IMR-90 (cell line): ENCODE measurements around the gene PEX11G. TPM values are rescaled to one million over a fixed set of nuclear protein-coding genes. Genes with fewer than 3 reads are reported as not detected.

Experiments
- ATAC-seq: fragments of 200-7000 bp; cut with Tn5 transposase; 2 replicates; pipeline ENCODE4 v1.9.1; 2020; ENCODE audit warnings: low read depth, mild to moderate bottlenecking, moderate library complexity
- BruUV-seq: library from RNA; stranded (reverse); fragments of 400-500 nt; replicated peaks from 2 replicates; lab custom pipeline; 2021; lab: Mats Ljungman, UMichigan
- CTCF ChIA-PET: fragments of 300-600 bp; formaldehyde crosslinking; extraction: SDS; loops from one replicate; lab custom pipeline; 2021; ENCODE audit warnings: antibody characterized with exemption; lab: Yijun Ruan, JAX
- POLR2A ChIA-PET: fragments of 300-600 bp; sonication (Branson Sonifier 250); formaldehyde crosslinking; loops from one replicate; lab custom pipeline; 2022; ENCODE audit warnings: antibody characterized with exemption; ENCODE audit not compliant: unreplicated experiment; lab: Charles Lee
- DNase-seq: peaks from one replicate; pipeline ENCODE4 v3.0.0; 2013
- H2AFZ ChIP-seq: replicated peaks from 2 replicates; pipeline ENCODE3; 2013; ENCODE audit warnings: low read length, mild to moderate bottlenecking; ENCODE audit not compliant: poor library complexity
- H2AK5ac ChIP-seq: 2 replicates; pipeline ENCODE4 v1.6.1; 2013; ENCODE audit warnings: low read depth, low read length, inconsistent platforms
- H2AK9ac ChIP-seq: replicated peaks from 2 replicates; pipeline ENCODE3; 2013; ENCODE audit warnings: mild to moderate bottlenecking, low read depth, low read length, moderate library complexity; ENCODE audit not compliant: poor library complexity
- H2BK120ac ChIP-seq: 2 replicates; pipeline ENCODE4 v1.6.1; 2013; ENCODE audit warnings: low read depth, low read length, inconsistent platforms
- H2BK15ac ChIP-seq: 3 replicates; pipeline ENCODE4 v1.6.1; 2013; ENCODE audit warnings: low read depth, low read length, inconsistent platforms
- H2BK20ac ChIP-seq: 2 replicates; pipeline ENCODE4 v1.6.1; 2013; ENCODE audit warnings: low read depth, mild to moderate bottlenecking, inconsistent platforms, low read length, moderate library complexity
- H2BK5ac ChIP-seq: 2 replicates; pipeline ENCODE4 v1.6.1; 2013; ENCODE audit warnings: mild to moderate bottlenecking, low read depth, low read length, inconsistent platforms; ENCODE audit not compliant: poor library complexity, severe bottlenecking
- H3K14ac ChIP-seq: replicated peaks from 2 replicates; pipeline ENCODE4 v1.6.1; 2013; ENCODE audit warnings: low read depth, low read length, inconsistent platforms
- H3K18ac ChIP-seq: 2 replicates; pipeline ENCODE4 v1.6.1; 2013; ENCODE audit warnings: low read depth, low read length, control low read depth
- H3K23ac ChIP-seq: 2 replicates; pipeline ENCODE4 v1.6.1; 2013; ENCODE audit warnings: low read depth, low read length, inconsistent platforms
- H3K27ac ChIP-seq: 2 replicates; pipeline ENCODE4 v1.5.1; 2013; ENCODE audit warnings: mild to moderate bottlenecking, control low read depth, low read length; ENCODE audit not compliant: insufficient read depth
- H3K27me3 ChIP-seq: 2 replicates; pipeline ENCODE4 v1.6.1; 2013; ENCODE audit warnings: low read length; ENCODE audit not compliant: control insufficient read depth, insufficient read depth
- H3K36me3 ChIP-seq: 2 replicates; pipeline ENCODE4 v1.6.1; 2013; ENCODE audit warnings: low read length, mixed read lengths; ENCODE audit not compliant: control insufficient read depth, insufficient read depth
- H3K4ac ChIP-seq: 2 replicates; pipeline ENCODE4 v1.6.1; 2013; ENCODE audit warnings: low read depth, low read length, inconsistent platforms
- H3K4me1 ChIP-seq: 2 replicates; pipeline ENCODE4 v1.6.1; 2013; ENCODE audit warnings: low read length, mixed read lengths; ENCODE audit not compliant: control insufficient read depth, insufficient read depth
- H3K4me2 ChIP-seq: 2 replicates; pipeline ENCODE4 v1.6.1; 2013; ENCODE audit warnings: low read depth, mild to moderate bottlenecking, control low read depth, low read length, moderate library complexity
- H3K4me3 ChIP-seq: 2 replicates; pipeline ENCODE4 v1.5.1; 2013; ENCODE audit warnings: low read depth, mild to moderate bottlenecking, control low read depth, low read length, moderate library complexity; ENCODE audit not compliant: insufficient read depth
- H3K56ac ChIP-seq: 2 replicates; pipeline ENCODE4 v1.6.1; 2013; ENCODE audit warnings: low read length, inconsistent platforms; ENCODE audit not compliant: insufficient read depth; ENCODE audit errors: extremely low read depth
- H3K79me1 ChIP-seq, 2 experiments: 2 replicates each; pipeline ENCODE4 v1.6.1; 2013; ENCODE audit warnings: low read length in 2 of 2, inconsistent platforms in 1 of 2, low read depth in 1 of 2
- H3K9ac ChIP-seq: 2 replicates; pipeline ENCODE4 v1.6.1; 2013; ENCODE audit warnings: low read depth, low read length, control low read depth
- H3K9me1 ChIP-seq: 2 replicates; pipeline ENCODE4 v1.6.1; 2013; ENCODE audit warnings: low read length, inconsistent platforms; ENCODE audit not compliant: insufficient read depth
- H3K9me3 ChIP-seq: 2 replicates; pipeline ENCODE4 v1.6.1; 2013; ENCODE audit warnings: low read length; ENCODE audit not compliant: control insufficient read depth, insufficient read depth
- H4K20me1 ChIP-seq: 2 replicates; pipeline ENCODE4 v1.6.1; 2013; ENCODE audit warnings: low read length, inconsistent platforms; ENCODE audit not compliant: insufficient read depth
- H4K5ac ChIP-seq: 2 replicates; pipeline ENCODE4 v1.6.1; 2013; ENCODE audit warnings: mild to moderate bottlenecking, low read depth, low read length, control low read depth
- H4K8ac ChIP-seq, 2 experiments: 2 replicates each; pipeline ENCODE4 v1.6.1; 2013; ENCODE audit warnings: low read depth in 2 of 2, low read length in 2 of 2, control low read depth in 1 of 2, inconsistent platforms in 1 of 2
- H4K91ac ChIP-seq: 2 replicates; pipeline ENCODE4 v1.6.1; 2013; ENCODE audit warnings: low read depth, low read length, inconsistent platforms; ENCODE audit not compliant: insufficient read depth
- BHLHE40 ChIP-seq: fragments of 150-350 bp; IDR thresholded peaks from 2 replicates; pipeline ENCODE4 v1.6.1; 2016; ENCODE audit warnings: mild to moderate bottlenecking, low read depth, low read length
- CEBPB ChIP-seq: IDR thresholded peaks from 2 replicates; pipeline ENCODE4 v1.6.1; 2012; ENCODE audit warnings: low read depth, low read length, improper control_type of control experiment
- CHD1 ChIP-seq: IDR thresholded peaks from 2 replicates; pipeline ENCODE4 v1.6.1; 2012; ENCODE audit warnings: low read depth, low read length, improper control_type of control experiment
- FOS ChIP-seq: fragments of 150-350 bp; IDR thresholded peaks from 2 replicates; pipeline ENCODE4 v1.6.1; 2016; ENCODE audit warnings: low read depth, low read length
- MAFK ChIP-seq: IDR thresholded peaks from 2 replicates; pipeline ENCODE4 v1.6.1; 2012; ENCODE audit warnings: low read depth, low read length, improper control_type of control experiment
- MAZ ChIP-seq: IDR thresholded peaks from 2 replicates; pipeline ENCODE4 v1.6.1; 2012; ENCODE audit warnings: low read depth, mild to moderate bottlenecking, low read length, improper control_type of control experiment, moderate library complexity, borderline replicate concordance
- RAD21 ChIP-seq: IDR thresholded peaks from 2 replicates; pipeline ENCODE4 v1.6.1; 2012; ENCODE audit warnings: low read length, improper control_type of control experiment
- RCOR1 ChIP-seq: IDR thresholded peaks from 2 replicates; pipeline ENCODE4 v1.6.1; 2012; ENCODE audit warnings: mild to moderate bottlenecking, low read length, improper control_type of control experiment; ENCODE audit not compliant: insufficient replicate concordance
- RFX5 ChIP-seq: IDR thresholded peaks from 2 replicates; pipeline ENCODE4 v1.8.0; 2012; ENCODE audit warnings: low read depth, mild to moderate bottlenecking, low read length, moderate library complexity
- SMC3 ChIP-seq: fragments of 150-350 bp; IDR thresholded peaks from 2 replicates; pipeline ENCODE4 v1.6.1; 2016; ENCODE audit warnings: low read depth, mild to moderate bottlenecking, antibody characterized with exemption, low read length, moderate library complexity
- whole genome bisulfite sequencing, 2 experiments: methylation state at CpG; one replicate each; pipeline versions ENCODE4 v1.1.5 to v1.1.7; 2013; ENCODE audit warnings: missing lambda C conversion rate in 2 of 2; ENCODE audit not compliant: insufficient read length in 1 of 2; ENCODE audit errors: extremely low coverage in 2 of 2; 5-methylcytosine and 5-hydroxymethylcytosine counted together
- dilution Hi-C: fragments of 300-500 bp; cut with HindIII; formaldehyde crosslinking; loops from one replicate; pipeline ENCODE4 v1.14.3; 2018; ENCODE audit warnings: low sequenced_read_pairs; ENCODE audit not compliant: unreplicated experiment
- in situ Hi-C: fragments of 300-500 bp; cut with MboI; formaldehyde crosslinking; loops from 3 replicates; pipeline ENCODE4 v1.14.3; 2019; ENCODE audit warnings: low sequenced_read_pairs, inconsistent platforms, mixed read lengths
- intact Hi-C: fragments of 100-400 bp; cut with micrococcal nuclease; formaldehyde crosslinking; loops from 2 replicates; pipeline ENCODE4 v1.10.0; 2022
- polyA plus RNA-seq, 3 experiments: library from polyadenylated mRNA; depleted of rRNA; stranded (reverse); fragments of >200 nt; gene quantifications; 2 replicates each; pipeline ENCODE4 v1.2.3, GENCODE V29; 2012; ENCODE audit warnings: low replicate concordance in 1 of 3
- total RNA-seq: library from RNA; depleted of rRNA; stranded (reverse); fragments of >200 nt; gene quantifications from 2 replicates; pipeline ENCODE4 v1.2.3, GENCODE V29; 2012
- TF ChIP-seq, protein P1 (sequence below): fragments of 150-350 bp; IDR thresholded peaks from 2 replicates; pipeline ENCODE4 v1.6.1; 2017; ENCODE audit warnings: mild to moderate bottlenecking, antibody characterized with exemption, low read length, low read depth

Gene PEX11G
- total and polyA plus RNA-seq, 2 of the 4 experiments (the other 2 are of a cell fraction): 0.72 to 1.7 TPM

DNA sequence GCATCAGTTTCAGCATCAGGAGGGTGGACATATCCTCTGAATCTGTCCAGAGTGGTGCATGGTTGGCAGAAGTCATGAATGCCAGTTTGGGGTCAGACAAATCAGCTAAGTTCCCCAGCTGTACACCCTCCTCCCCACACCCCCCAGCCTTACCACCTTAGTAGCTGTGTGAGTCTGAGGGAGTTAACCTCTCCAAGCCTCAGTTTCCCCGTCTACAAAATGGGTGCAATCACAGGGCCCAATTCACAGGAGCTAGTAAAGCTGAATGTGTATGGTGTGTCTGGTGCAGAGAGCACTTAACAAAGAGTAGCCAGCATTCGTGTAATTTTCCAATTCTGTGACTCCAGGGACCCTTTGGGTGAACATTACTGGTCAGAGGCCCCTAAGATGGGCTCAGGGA is 13.7 kb upstream of the PEX11G start:
- Histone ChIP-seq H3K79me1 (no peaks in the 10 kb centered on the region), H3K23ac (no peak overlapping the region), H4K5ac (no peak overlapping the region), H4K91ac (no peak overlapping the region), H3K4me2 (no peak overlapping the region), H3K4ac (no peak overlapping the region), H3K9me1 (no peaks in the 10 kb centered on the region), H2AK9ac (no peak overlapping the region), H3K4me1 (no peaks in the 10 kb centered on the region), H3K27ac (no peak overlapping the region), H4K8ac (no peak overlapping the region), H3K36me3 (no peaks in the 10 kb centered on the region), H3K9ac (no peak overlapping the region), H2BK20ac (no peak overlapping the region), H3K18ac (no peak overlapping the region), H4K20me1 (no peaks in the 10 kb centered on the region), H2BK15ac (no peak overlapping the region), H3K4me3 (no peak overlapping the region), H2AFZ (no peak overlapping the region), H2AK5ac (no peak overlapping the region), H2BK120ac (no peak overlapping the region), H3K27me3 (peaks cover 28% of the 10 kb centered on the region), H3K56ac (no peak overlapping the region), H2BK5ac (no peak overlapping the region), H3K9me3 (no peaks in the 10 kb centered on the region), H3K14ac (no peak overlapping the region)
- WGBS, 2 experiments: no CpG with 5 or more reads among the region's 2 CpGs
- in situ Hi-C loops: no loop called here
- intact Hi-C loops: no loop called here
- no peak for TF ChIP-seq RAD21
- no peak for TF ChIP-seq BHLHE40
- no peak for TF ChIP-seq FOS
- TF ChIP-seq CEBPB: no peak
- TF ChIP-seq SMC3: no peak
- TF ChIP-seq MAZ: no peak
- TF ChIP-seq, protein P1, sequence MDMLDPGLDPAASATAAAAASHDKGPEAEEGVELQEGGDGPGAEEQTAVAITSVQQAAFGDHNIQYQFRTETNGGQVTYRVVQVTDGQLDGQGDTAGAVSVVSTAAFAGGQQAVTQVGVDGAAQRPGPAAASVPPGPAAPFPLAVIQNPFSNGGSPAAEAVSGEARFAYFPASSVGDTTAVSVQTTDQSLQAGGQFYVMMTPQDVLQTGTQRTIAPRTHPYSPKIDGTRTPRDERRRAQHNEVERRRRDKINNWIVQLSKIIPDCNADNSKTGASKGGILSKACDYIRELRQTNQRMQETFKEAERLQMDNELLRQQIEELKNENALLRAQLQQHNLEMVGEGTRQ: no peak
- TF ChIP-seq RCOR1: no peak
- no peak for TF ChIP-seq CHD1
- TF ChIP-seq RFX5: no peak
- no peak for TF ChIP-seq MAFK
- ATAC-seq (no peak), DNase-seq (no peak)
- dilution Hi-C loops: no loop called here
- ChIA-PET CTCF (no interaction called here), POLR2A (no interaction called here)
- BruUV-seq: no TSS peak
